Posterior cingulate gyrus (tissue), 11 donors: ENCODE data around the gene FBN1.

ENCODE experiments used
- DNase-seq, 10 donors: peaks; one replicate each; pipeline versions ENCODE4 v3.0.0 to v3.0.0-alpha.2; 2020 to 2021; ENCODE audit warnings: mixed read lengths in 3 of 10
- intact Hi-C: fragments of 100-400 bp; cut with DNase I; formaldehyde crosslinking; loops from one replicate; pipeline ENCODE4 v1.15.1; 2023

The FBN1 gene

DNA sequence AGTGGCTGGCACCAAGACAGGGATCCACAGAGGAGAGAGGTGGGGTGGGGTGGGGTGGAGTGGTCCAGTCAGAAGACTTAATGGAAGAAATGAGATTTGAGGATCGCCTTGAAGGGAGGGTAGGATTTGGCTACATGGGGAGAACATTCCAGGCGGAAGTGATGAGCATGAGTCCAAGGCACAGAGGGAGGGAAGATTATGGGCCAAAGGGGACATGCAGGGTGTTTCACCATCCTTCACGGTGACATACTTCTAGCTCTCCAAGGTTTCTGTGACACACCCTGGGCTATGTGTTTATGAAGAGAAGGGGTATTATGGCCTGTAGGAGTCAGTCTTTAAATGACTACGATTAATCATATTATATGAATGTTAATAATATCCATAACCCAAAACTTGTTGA is 7.7 kb upstream of the FBN1 start:
- intact Hi-C loops: no loop called here
- DNase-seq: no peak

DNA sequence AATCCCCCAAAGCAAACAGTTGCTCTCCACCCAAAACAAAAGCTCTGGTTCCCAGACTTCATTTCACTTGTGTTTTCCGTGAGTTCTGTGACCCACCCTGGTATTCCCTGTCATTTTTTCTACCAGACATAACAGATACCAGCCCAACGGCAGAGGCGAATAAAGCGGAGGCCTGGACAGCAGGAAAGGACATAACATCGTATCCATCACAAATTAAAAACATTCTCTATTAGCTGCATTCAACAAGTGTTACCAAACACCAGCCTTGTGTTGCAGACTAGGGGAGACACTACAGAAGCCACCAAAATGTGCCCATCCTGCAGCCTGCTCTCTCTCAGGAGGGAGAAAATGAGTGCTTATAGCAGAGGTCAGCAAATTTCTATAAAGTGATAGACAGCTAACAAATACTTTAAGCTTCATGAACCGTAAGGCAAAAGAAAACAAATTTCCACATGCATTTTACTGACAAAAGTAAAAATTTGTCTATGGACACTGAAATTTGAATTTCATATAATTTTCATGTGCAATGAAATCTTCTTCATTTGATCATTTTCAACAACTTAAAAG is 7.1 kb upstream of the FBN1 start:
- intact Hi-C loops: no loop called here
- no peak for DNase-seq

DNA sequence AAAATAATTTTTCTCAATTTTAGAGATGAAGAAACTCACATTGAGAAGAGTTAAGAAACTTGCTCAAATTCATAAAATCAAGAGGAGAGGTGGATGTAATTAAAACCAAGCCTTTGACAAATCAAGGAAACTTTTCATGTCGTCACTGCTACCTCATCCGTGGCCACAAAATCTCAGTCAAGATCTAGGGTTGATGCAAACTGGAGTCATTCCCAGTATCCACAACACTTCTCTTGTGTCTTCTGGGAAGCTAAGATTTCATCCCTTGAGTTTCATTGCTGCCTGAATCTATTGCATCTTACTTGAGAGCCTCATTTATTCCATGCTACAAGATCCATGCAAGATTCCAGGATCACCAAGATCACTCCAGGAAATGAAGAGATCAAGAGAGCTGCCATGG is 5.4 kb upstream of the FBN1 start:
- intact Hi-C loops: no loop called here
- no peak for DNase-seq

DNA sequence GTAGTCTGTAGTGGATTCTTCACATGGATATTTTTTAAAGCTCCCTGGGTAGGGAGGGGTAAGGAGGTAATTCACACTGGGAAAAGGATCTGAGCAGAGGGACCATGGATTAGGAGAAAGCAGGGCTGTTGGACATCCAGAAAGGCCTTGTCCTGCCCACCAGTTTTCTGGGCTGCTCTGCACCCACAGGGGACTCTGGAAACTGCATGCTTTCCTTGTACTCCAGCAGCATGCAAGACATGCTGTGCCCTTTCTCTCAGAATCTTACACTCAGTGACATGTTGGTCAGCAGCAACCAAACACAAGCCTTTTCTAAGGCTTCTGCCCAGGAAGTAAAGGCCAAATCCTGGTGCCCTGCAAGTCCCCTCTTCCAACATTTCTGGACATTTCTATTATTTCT is 2.5 kb upstream of the FBN1 start:
- peak in 5 of 10 donors; percentile 25 to 90 (median 37) for DNase-seq
- intact Hi-C loops: loop anchor here (2.0 kb wide), 1 partner anchor 289 kb away; no protein-coding TSS in a partner anchor

DNA sequence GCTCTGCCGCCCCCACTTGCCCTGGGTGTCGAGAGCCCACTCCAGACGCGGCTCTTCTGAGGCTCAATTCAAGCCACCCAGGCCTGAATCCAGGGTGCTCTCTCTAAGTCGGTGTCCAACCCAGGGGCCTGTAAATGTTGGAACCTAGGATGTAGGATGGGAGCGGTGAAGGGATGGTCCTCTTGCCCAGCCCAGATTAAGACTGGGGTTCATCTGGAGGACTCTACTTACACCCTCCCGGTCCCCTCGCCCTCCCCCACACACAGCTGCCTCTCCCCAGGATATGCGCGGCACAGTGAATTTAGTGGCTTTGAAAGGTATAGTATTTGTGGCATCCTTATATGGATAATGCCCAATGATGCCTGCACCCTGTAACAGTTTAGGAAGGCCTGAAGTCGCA is 822 bp upstream of the FBN1 start:
- intact Hi-C loops: loop anchor here (2.0 kb wide), 1 partner anchor 288 kb away; no protein-coding TSS in a partner anchor
- peak in 4 of 10 donors; percentile 13 to 80 (median 48) for DNase-seq

DNA sequence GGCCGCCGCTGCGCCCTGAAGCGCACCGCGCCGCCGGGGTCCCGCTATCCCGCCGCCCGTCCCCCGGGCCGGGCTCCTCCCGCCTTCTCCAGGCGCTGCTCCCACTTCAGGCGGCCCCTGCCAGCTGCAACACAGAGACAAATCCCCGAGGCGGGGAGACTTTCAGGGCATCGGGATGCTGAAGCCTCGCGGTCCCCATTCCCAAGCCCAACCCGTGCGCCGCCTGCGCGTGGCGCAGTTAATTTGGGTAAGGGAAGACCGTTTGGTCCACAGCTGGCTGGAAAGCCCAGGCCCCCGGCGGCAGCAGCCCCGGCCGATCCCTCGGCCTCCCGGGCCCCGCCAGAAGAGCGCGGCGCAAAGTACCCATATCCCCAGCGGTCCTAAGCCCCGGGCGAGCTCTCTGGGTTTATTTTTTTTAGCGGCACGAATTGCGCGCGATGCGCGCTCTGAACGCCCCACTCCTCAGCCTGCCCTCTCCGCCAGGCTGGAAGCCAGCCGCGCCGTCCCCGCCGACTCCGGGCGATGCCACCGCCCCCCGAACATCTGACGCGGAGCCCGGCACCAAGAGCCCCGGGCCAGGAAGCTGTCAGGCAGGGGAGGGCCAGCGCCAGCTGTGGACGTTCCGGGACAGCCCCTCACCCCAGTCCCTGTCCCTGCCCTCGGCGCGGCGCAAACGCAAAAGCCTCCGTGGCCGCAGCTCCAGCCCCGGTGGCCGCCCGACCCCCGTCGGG is 517 bp downstream of the FBN1 start:
- intact Hi-C loops: loop anchor here (5.0 kb wide), 1 partner anchor 157 kb away; no protein-coding TSS in a partner anchor
- peak; percentile 53 to 96 (median 72) for DNase-seq

DNA sequence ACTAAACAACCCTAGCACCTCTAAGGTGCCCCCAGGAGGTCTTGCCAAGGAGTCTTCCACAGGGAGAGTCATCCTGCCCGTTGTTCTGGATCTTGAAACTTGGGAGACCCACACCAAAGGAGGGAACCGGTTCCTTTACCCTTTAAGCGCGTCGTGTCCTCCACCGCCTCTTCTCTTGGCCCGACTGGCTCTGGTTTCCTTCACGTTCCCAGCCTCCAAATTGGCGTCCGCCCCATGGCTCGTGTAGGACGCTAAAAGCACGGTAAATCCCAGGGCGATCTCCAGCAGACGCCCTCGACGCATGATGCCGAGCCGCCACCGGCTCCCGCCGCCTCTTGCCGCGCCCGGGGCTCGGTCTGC is 1.1 kb downstream of the FBN1 start:
- intact Hi-C loops: loop anchor here (5.0 kb wide), 1 partner anchor 158 kb away; no protein-coding TSS in a partner anchor
- peak in 2 of 10 donors; percentile 11 to 21 for DNase-seq

DNA sequence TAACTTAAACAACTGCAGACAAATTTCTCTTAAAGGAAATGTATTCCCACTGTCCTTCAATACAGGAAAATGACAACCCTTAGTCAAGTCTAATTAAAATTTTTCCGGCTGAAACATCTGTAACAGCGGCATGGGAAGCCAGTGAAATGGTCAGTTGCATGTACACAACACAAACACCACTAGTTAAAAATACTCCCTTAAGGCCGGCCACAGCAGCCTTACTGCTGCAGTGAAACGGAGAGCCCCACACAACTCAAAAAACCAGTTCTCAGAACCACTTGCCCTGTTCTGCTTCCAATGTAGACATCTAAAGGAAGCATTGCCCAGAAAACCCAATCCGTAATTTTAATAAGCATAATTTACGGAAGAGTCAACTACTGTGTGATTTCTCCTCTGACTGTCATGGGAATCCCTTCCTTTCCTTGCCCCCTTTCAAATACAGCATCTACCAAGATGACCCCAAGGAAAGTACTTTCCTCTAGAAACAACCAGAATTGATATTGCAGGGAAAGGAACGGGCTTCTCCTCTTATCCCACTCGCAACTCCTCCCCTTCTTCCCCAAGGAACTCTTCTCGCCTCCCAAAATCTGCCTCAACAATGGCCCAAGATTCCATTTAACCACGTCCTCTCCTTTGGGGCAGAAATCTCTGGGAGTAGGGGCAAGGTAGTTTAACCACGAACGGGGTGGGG is 1.6 kb downstream of the FBN1 start:
- DNase-seq: no peak
- intact Hi-C loops: loop anchor here (5.0 kb wide), 1 partner anchor 158 kb away; no protein-coding TSS in a partner anchor

DNA sequence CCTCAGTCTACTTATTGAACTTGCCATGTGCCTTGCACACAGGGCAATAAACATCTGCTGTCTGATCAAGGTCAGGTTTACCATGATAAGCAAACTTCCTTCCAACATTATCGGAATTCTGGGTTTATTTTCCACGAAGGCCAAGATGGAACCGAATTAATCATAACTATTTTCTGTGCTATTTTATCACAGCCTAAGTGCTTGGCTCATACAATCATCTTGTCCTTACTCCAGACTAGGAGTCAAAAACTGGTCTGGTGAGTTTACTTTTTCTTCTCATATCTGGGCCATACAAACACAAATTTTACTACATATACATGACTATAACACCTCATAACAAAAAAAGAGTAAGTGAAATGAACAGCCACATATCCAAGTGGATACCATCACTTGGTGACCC is 2.3 kb downstream of the FBN1 start:
- intact Hi-C loops: loop anchor here (5.0 kb wide), 1 partner anchor 159 kb away; no protein-coding TSS in a partner anchor
- no peak for DNase-seq

DNA sequence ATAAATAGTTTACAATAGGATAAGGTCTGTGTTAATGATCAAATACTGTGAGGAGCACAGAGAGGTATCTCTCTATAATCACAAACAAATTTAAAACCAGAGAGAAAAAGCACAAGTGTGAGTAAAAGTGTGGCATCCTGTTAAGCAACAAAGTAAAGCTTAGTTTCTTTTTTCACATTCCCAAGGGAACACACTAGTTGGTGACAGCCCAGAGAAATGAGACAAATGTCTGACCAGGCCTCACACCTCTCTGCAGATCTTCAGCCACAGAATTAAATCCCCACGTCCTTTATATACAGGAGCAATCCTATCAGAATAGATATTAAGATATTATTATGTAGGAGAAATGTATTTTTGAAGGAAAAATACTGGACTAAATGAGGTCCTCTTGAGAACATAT is 2.7 kb downstream of the FBN1 start:
- intact Hi-C loops: loop anchor here (5.0 kb wide), 1 partner anchor 160 kb away; no protein-coding TSS in a partner anchor
- DNase-seq: no peak

DNA sequence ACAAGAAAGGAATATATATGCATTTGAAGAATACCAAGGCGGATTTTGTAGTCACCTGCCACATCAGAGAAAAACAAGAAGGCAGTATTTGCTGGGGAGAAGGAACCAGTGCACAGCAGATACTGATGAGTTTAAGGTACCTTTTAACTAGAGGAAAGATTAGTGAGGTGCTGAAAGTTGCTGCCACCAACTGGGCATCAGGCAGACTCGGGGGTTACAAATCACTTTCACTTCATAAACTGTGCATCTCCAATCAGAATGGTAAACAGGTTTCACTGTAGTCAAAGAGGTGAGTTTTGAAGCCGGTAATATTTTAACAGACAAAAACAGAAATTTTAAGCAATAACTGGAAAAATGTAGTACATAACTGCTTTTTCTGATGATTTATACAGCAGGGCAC is 4.1 kb downstream of the FBN1 start:
- DNase-seq: peak in 4 of 10 donors; percentile 18 to 86 (median 37)
- intact Hi-C loops: loop anchor here (5.0 kb wide), 1 partner anchor 161 kb away; no protein-coding TSS in a partner anchor

DNA sequence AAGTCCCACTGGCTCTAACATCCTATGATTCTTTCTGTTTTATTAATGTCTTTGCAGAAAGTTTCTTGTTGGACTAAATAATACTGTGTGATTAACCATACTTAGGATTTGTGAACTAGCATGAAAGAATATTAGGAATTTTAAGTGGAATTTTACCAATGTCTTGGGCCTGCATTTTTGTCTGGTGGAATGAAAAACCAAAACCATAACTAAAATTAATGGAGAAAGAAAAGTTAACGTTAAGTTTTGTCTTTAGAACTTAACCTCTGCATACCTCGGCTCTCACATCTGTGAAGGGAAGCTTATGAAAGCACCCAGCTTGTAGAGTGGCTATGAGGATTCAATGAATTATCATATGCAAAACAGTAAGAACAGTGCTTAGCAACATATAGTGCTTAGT is 6.5 kb downstream of the FBN1 start:
- intact Hi-C loops: loop anchor here (10.0 kb wide), 1 partner anchor 94 kb away; no protein-coding TSS in a partner anchor
- DNase-seq: no peak

DNA sequence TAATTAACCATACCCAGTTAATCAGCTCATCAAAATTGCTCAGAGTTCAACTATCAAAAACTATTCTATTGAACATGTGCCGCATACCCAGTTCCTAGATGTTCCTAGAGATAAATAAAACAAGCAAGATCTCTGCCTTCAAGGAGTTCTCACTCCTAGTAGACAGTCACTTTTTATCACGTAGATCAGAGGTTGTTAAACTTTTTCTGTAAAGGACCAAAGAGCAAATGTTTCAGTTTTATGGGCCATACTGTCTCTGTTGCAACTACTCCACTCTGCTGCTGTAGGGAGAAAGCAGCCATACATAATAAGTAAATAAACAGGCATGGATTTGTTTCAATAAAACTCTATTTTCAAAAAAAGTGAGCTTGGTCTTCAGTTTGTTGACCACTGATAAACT is 7.9 kb downstream of the FBN1 start:
- no peak for DNase-seq
- intact Hi-C loops: loop anchor here (10.0 kb wide), 1 partner anchor 93 kb away; no protein-coding TSS in a partner anchor

DNA sequence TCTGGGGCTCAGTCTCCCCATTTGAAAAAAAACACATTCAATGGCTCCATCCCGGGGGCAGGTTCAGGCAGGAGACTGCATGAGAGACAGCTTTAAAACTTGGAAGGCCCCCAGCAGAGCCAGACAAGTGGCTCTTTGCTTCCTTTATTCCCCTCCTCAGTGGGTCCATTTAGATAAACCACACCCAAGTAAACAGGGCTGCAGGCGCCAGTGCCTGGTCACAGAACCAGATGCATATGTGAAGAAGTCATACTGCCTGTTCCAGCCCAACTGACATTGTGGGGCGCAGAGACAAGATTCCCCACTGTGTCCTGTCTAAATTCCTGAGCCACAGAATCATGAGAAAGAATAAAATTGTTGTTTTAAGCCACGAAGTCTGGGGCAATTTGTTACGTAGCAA is 9.0 kb downstream of the FBN1 start:
- peak in 4 of 10 donors; percentile 11 to 84 (median 50) for DNase-seq
- intact Hi-C loops: loop anchor here (10.0 kb wide), 1 partner anchor 92 kb away; no protein-coding TSS in a partner anchor

DNA sequence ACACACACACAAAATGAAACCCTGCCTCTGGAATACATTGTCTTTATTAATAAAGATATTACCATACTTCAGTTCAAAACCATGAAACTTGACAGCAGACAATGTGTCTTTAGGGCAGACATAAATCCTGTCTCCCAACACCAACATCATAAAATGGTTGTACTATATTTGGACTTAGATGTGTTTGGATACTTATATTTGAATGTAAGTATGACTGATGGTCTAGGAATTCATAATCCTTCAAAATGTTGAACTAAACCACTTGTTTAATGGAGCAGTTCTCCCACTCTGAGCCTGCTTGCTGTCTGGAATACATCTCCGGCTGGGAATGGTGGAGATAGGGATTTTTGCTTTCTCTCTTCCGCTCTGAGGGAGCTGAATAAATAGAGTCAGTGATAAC is 10.6 kb downstream of the FBN1 start:
- no peak for DNase-seq
- intact Hi-C loops: loop anchor here (10.0 kb wide), 1 partner anchor 90 kb away; no protein-coding TSS in a partner anchor

DNA sequence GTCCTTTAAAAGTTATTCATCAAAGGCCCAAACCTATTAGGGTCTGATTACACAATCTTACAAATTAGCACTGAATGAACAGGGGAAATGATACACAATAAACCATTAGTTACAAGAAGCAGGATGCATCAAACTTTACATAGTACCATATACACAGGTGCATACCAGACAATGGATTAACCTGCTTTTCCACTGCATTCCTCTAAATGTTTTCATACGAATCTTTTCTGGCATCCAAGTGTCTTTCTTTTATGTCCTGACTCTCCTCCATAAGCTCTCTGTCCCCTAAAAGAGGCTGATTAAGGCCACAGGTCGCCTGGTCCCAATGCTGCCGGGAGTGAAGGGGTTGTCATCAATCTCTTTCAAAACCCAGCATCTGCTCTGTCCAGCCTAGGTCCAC is 11.4 kb downstream of the FBN1 start:
- intact Hi-C loops: loop anchor here (10.0 kb wide), 1 partner anchor 89 kb away; no protein-coding TSS in a partner anchor
- DNase-seq: no peak

DNA sequence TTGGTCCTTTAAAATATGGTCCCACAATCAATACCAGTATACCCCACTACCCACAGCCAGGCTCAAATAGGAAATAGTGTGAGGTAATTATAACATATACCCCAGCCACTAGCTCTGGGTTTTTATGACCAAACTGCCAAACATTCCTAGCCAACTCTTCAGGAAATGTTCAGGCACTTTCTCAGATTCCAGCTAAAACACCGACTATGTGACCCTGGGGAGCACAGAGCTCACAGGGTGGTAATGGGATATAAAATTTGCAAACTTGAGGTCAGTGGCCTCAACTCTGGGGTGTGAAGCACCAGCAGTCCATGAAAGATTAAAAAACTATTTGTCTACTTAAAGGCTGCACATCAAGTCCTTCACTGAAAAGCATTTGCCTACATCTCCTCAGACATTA is 12.9 kb downstream of the FBN1 start:
- no peak for DNase-seq
- intact Hi-C loops: loop anchor here (10.0 kb wide), 1 partner anchor 88 kb away; no protein-coding TSS in a partner anchor

DNA sequence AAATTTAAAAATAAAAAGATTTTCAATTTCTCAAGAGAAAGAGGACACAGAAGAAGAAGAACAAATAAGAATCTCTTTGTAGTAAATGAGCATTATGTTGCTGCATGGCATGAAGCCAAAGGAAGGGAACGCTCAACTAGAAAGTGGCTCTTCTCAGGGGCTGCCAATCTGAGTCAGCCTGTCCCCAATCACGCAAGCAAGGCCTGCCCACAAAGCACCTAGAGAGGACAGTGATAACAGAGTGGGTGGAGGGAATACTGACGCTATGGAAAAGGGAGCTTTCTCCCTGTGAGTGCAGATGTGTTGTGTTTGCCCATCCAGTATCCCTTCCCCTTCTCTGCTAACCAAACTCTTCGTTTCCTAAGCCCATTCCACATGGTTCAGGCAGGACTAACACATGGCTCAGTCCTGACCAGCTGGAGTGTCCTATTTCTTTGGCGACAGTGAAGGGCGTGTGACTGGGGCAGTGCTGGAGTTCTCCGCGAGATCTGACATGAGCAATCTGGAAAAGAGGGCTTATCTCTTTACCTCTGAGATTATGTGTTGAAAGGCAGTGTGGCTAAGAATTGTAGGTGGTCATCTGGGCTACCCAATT is 14.2 kb downstream of the FBN1 start:
- intact Hi-C loops: loop anchor here (10.0 kb wide), 1 partner anchor 86 kb away; no protein-coding TSS in a partner anchor

DNA sequence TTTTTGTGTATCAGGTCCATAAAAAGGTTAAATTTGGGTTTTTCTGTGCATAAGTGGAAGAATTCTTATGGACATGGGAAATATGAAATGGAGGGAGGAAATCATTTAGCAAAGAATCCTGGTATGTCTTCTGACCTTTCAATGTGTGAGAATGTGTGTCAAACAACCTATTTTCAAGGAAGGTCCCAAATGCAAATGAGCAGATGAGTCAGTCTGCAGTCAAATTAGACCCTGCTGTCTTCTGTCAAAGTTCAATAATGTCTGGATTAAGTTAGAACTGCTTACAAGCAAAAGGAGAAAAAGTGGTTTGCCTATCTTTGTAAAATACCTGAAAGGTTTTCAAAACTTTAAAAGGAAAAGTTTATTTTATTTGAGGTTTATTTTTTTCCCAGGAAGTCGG is 15.3 kb downstream of the FBN1 start:
- intact Hi-C loops: loop anchor here (10.0 kb wide), 1 partner anchor 85 kb away; no protein-coding TSS in a partner anchor
- no peak for DNase-seq

More for the DNA sequence above, 14.2 kb downstream of the FBN1 start:
- peak in 1 of 10 donors; percentile 67 for DNase-seq

DNA sequence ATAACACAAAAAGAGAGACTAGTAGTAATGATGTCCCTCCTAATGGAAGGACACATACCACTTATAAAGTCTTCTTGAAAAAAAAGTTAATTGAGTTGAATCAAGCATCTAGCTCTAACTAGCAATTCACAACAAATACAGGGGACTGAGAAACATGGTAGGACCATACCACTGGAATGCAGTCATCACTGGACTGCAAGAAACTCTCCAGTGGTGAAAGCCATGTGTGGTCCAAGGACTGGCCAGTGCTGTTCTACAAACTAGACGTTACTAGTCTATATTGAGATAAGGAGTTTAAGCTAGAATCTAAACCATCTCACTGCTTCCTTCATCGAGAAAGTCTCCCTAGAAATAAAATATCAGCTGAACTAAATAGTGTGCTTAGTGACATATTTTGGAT is 16.7 kb downstream of the FBN1 start:
- intact Hi-C loops: no loop called here
- DNase-seq: no peak
